Suprapubic skin (tissue), 3 donors: ENCODE measurements around the gene MYO5C.

Experiments
- EP300 ChIP-seq: sonication (generic); formaldehyde crosslinking; IDR thresholded peaks from one replicate; pipeline ENCODE4 v1.6.1; 2017; ENCODE audit warnings: antibody characterized with exemption
- POLR2A ChIP-seq, 2 donors: fragments of 450-650 bp; IDR thresholded peaks; one replicate each; pipeline ENCODE4 v1.6.1; 2017; ENCODE audit warnings: antibody characterized with exemption in 2 of 2, mild to moderate bottlenecking in 2 of 2, moderate library complexity in 2 of 2
- TF ChIP-seq, protein P1 (sequence below), 2 donors: fragments of 200-600 bp in 1 of 2; fragments of 450-650 bp in 1 of 2; sonication (generic) in 1 of 2; IDR thresholded peaks; one replicate each; pipeline ENCODE4 v1.5.1; 2016 to 2019; ENCODE audit warnings: antibody characterized with exemption in 2 of 2, mild to moderate bottlenecking in 1 of 2, moderate library complexity in 1 of 2

- no peak for TF ChIP-seq POLR2A (IDR thresholded peaks at IDR 0.05)
- TF ChIP-seq, protein P1, sequence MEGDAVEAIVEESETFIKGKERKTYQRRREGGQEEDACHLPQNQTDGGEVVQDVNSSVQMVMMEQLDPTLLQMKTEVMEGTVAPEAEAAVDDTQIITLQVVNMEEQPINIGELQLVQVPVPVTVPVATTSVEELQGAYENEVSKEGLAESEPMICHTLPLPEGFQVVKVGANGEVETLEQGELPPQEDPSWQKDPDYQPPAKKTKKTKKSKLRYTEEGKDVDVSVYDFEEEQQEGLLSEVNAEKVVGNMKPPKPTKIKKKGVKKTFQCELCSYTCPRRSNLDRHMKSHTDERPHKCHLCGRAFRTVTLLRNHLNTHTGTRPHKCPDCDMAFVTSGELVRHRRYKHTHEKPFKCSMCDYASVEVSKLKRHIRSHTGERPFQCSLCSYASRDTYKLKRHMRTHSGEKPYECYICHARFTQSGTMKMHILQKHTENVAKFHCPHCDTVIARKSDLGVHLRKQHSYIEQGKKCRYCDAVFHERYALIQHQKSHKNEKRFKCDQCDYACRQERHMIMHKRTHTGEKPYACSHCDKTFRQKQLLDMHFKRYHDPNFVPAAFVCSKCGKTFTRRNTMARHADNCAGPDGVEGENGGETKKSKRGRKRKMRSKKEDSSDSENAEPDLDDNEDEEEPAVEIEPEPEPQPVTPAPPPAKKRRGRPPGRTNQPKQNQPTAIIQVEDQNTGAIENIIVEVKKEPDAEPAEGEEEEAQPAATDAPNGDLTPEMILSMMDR (IDR thresholded peaks at IDR 0.05) = no peak
- no peak for TF ChIP-seq EP300
These were observed 653 bp downstream of the MYO5C start for GRCh38 chr15:52294881-52295420.
